Gastroesophageal sphincter (tissue), 4 donors: ENCODE measurements around the gene CMIP. TPM values are rescaled to one million over a fixed set of nuclear protein-coding genes. Genes with fewer than 3 reads are reported as not detected.

Experiments
- ATAC-seq: fragments of 150-250 bp; one replicate; pipeline ENCODE4 v1.9.1; 2016; ENCODE audit warnings: mild to moderate bottlenecking, moderate library complexity
- H3K27ac ChIP-seq, 4 donors: fragments of 200-600 bp; sonication (generic) in 3 of 4; 1 replicate in 3 of 4; 2 replicates in 1 of 4; pipeline ENCODE4 v1.5.1; 2016 to 2019
- H3K27me3 ChIP-seq: fragments of 200-600 bp; sonication (generic); one replicate; pipeline ENCODE4 v1.5.1; 2019
- H3K36me3 ChIP-seq, 2 donors: fragments of 200-600 bp; sonication (generic); one replicate each; pipeline ENCODE4 v1.5.1; 2019; ENCODE audit warnings: control low read depth in 1 of 2
- H3K4me1 ChIP-seq, 3 donors: fragments of 200-600 bp; sonication (generic); 1 replicate in 2 of 3; 2 replicates in 1 of 3; pipeline ENCODE4 v1.5.1; 2016 to 2019; ENCODE audit warnings: control low read depth in 2 of 3
- H3K4me3 ChIP-seq, 2 donors: fragments of 200-600 bp; sonication (generic); one replicate each; pipeline ENCODE4 v1.5.1; 2019; ENCODE audit warnings: mild to moderate bottlenecking in 1 of 2, moderate library complexity in 1 of 2
- H3K9me3 ChIP-seq, 3 donors: fragments of 200-600 bp; sonication (generic); one replicate each; pipeline ENCODE4 v1.5.1; 2017 to 2019; ENCODE audit warnings: control low read depth in 2 of 3
- CTCF ChIP-seq, 4 experiments: fragments of 200-600 bp in 2 of 4; fragments of 450-650 bp in 2 of 4; sonication (generic) in 1 of 4; IDR thresholded peaks; one replicate each; pipeline ENCODE4 v1.5.1; 2017 to 2019; ENCODE audit warnings: antibody characterized with exemption in 4 of 4, mild to moderate bottlenecking in 2 of 4, moderate library complexity in 2 of 4
- EP300 ChIP-seq: sonication (generic); formaldehyde crosslinking; IDR thresholded peaks from one replicate; pipeline ENCODE4 v1.6.1; 2017; ENCODE audit warnings: antibody characterized with exemption, mild to moderate bottlenecking
- POLR2A ChIP-seq, 2 donors: fragments of 450-650 bp; IDR thresholded peaks; one replicate each; pipeline ENCODE4 v1.6.1; 2017; ENCODE audit warnings: antibody characterized with exemption in 2 of 2, mild to moderate bottlenecking in 2 of 2, moderate library complexity in 1 of 2
- POLR2AphosphoS5 ChIP-seq: sonication (generic); formaldehyde crosslinking; IDR thresholded peaks from one replicate; pipeline ENCODE4 v1.6.1; 2017; ENCODE audit warnings: antibody characterized with exemption
- WGBS, 2 donors: methylation state at CpG; one replicate each; pipeline ENCODE4 v1.1.5; 2018; ENCODE audit warnings: low coverage in 1 of 2; 5-methylcytosine and 5-hydroxymethylcytosine counted together
- total RNA-seq, 4 donors: library from RNA; depleted of rRNA; stranded (reverse); fragments of >200 nt; gene quantifications; one replicate each; pipeline ENCODE4 v1.1.0, GENCODE V29; 2016

CMIP gene
- total RNA-seq, 4 donors from 2014 or later, result 13.4 to 24.0 (median 19.2) TPM

- H3K4me1 ChIP-seq, result peaks cover 0 to 5% (median 0%) of the 10 kb centered on the region in 3 donors
- 90 to 100% methylated on average over 1 to 2 of the region's 2 CpGs for WGBS, 2 donors
- no peak overlapping the region for H3K27ac ChIP-seq
- H3K27me3 ChIP-seq, result no peaks in the 10 kb centered on the region
- no peak for ATAC-seq
- no peak overlapping the region for H3K4me3 ChIP-seq
- peaks cover 0 to 62% of the 10 kb centered on the region in 2 donors for H3K36me3 ChIP-seq
- no peaks in the 10 kb centered on the region for H3K9me3 ChIP-seq
- TF ChIP-seq POLR2A (IDR thresholded peaks at IDR 0.05) (no peak), CTCF (IDR thresholded peaks at IDR 0.05) (no peak), POLR2AphosphoS5 (no peak), EP300 (no peak)
These were observed 214.6 kb downstream of the CMIP start for GRCh38 chr16:81659249-81659648.

- ATAC-seq, result no peak
- WGBS, 2 donors, result no CpG with 5 or more reads among the region's 14 CpGs
- peaks cover 0 to 80% of the 10 kb centered on the region in 2 donors for H3K36me3 ChIP-seq
These were observed 216.5 kb downstream of the CMIP start for GRCh38 chr16:81661082-81661481.

GRCh38 chr16:81664153-81664552 lies 219.5 kb downstream of the CMIP start:
- Histone ChIP-seq H3K36me3 (peaks cover 0 to 76% of the 10 kb centered on the region in 2 donors), H3K27ac (no peak overlapping the region), H3K4me3 (no peak overlapping the region), H3K9me3 (no peaks in the 10 kb centered on the region), H3K27me3 (no peaks in the 10 kb centered on the region), H3K4me1 (peaks cover 0 to 16% (median 0%) of the 10 kb centered on the region in 3 donors)
- TF ChIP-seq POLR2AphosphoS5, result peak; percentile 4
- TF ChIP-seq CTCF (IDR thresholded peaks at IDR 0.05), result no peak
- no peak for ATAC-seq
- WGBS, 2 donors, result 89% methylated on average over 6 of the region's 14 CpGs; no CpG with 5 or more reads in 1 of the 2 donors

More at GRCh38 chr16:81661082-81661481, 216.5 kb downstream of the CMIP start:
- H3K4me1 ChIP-seq, result no peaks in the 10 kb centered on the region
- no peak overlapping the region for H3K27ac ChIP-seq
- H3K27me3 ChIP-seq, result no peaks in the 10 kb centered on the region
- no peaks in the 10 kb centered on the region for H3K9me3 ChIP-seq
- H3K4me3 ChIP-seq, result no peak overlapping the region
- TF ChIP-seq POLR2A (IDR thresholded peaks at IDR 0.05), result no peak

GRCh38 chr16:81665588-81665987 lies 221.0 kb downstream of the CMIP start:
- no peak for ATAC-seq
- Histone ChIP-seq H3K9me3 (no peaks in the 10 kb centered on the region), H3K27me3 (no peaks in the 10 kb centered on the region), H3K4me1 (peaks cover 0 to 16% (median 0%) of the 10 kb centered on the region in 3 donors), H3K36me3 (peaks cover 0 to 75% of the 10 kb centered on the region in 2 donors), H3K4me3 (no peak overlapping the region), H3K27ac (no peak overlapping the region)
- TF ChIP-seq CTCF (IDR thresholded peaks at IDR 0.05), result no peak
- no peak for TF ChIP-seq EP300
- no peak for TF ChIP-seq POLR2AphosphoS5
- TF ChIP-seq POLR2A (IDR thresholded peaks at IDR 0.05), result no peak
- 95% methylated on average over 2 of the region's 4 CpGs; no CpG with 5 or more reads in 1 of the 2 donors for WGBS, 2 donors

- H3K4me1 ChIP-seq, result peaks cover 0 to 16% (median 0%) of the 10 kb centered on the region in 3 donors
- H3K27me3 ChIP-seq, result no peaks in the 10 kb centered on the region
- H3K27ac ChIP-seq, result no peak overlapping the region
- peaks cover 0 to 75% of the 10 kb centered on the region in 2 donors for H3K36me3 ChIP-seq
- WGBS, 2 donors, result 79 to 88% methylated on average over 6 of the region's 7 CpGs
- TF ChIP-seq POLR2A (IDR thresholded peaks at IDR 0.05) (no peak), CTCF (IDR thresholded peaks at IDR 0.05) (no peak), POLR2AphosphoS5 (no peak), EP300 (no peak)
- ATAC-seq, result no peak
- no peak overlapping the region for H3K4me3 ChIP-seq
- no peaks in the 10 kb centered on the region for H3K9me3 ChIP-seq
These were observed 221.5 kb downstream of the CMIP start for GRCh38 chr16:81666113-81666512.
